ENCODE results near the gene SCP2.

The SCP2 gene

GRCh38 chr1:53086491-53087070, 159.5 kb downstream of the SCP2 start:
- Histone ChIP-seq H3K4me1 (ENCODE audit: insufficient read depth, low read length, poor library complexity, severe bottlenecking) (no peaks in the 10 kb centered on the region), H2AFZ (ENCODE audit: low read length) (no peak overlapping the region), H3K4me3 (ENCODE audit: low read length, poor library complexity, severe bottlenecking) (no peak overlapping the region), H3K4me2 (ENCODE audit: low read depth, low read length, poor library complexity, severe bottlenecking) (no peak overlapping the region), H4K20me1 (ENCODE audit: insufficient read depth, low read length, poor library complexity, severe bottlenecking) (no peaks in the 10 kb centered on the region), H3K27me3 (ENCODE audit: insufficient read depth, low read length, poor library complexity, severe bottlenecking) (no peaks in the 10 kb centered on the region), H3K79me2 (ENCODE audit: insufficient read depth, low read length) (no peaks in the 10 kb centered on the region), H3K9ac (ENCODE audit: low read depth, low read length, poor library complexity, severe bottlenecking) (no peak overlapping the region), H3K9me3 (ENCODE audit: insufficient read depth, low read depth, low read length) (no peaks in the 10 kb centered on the region), H3F3A (ENCODE audit: low read depth) (no peaks in the 10 kb centered on the region), H3K36me3 (ENCODE audit: insufficient read depth, low read length) (no peaks in the 10 kb centered on the region), H3K9me2 (replicated peaks; ENCODE audit: low read depth, low read length) (no peaks in the 10 kb centered on the region)
- TF ChIP-seq EZH2phosphoT487 (IDR thresholded peaks at IDR 0.05; ENCODE audit: borderline replicate concordance): no peak
- TF ChIP-seq, protein P1, sequence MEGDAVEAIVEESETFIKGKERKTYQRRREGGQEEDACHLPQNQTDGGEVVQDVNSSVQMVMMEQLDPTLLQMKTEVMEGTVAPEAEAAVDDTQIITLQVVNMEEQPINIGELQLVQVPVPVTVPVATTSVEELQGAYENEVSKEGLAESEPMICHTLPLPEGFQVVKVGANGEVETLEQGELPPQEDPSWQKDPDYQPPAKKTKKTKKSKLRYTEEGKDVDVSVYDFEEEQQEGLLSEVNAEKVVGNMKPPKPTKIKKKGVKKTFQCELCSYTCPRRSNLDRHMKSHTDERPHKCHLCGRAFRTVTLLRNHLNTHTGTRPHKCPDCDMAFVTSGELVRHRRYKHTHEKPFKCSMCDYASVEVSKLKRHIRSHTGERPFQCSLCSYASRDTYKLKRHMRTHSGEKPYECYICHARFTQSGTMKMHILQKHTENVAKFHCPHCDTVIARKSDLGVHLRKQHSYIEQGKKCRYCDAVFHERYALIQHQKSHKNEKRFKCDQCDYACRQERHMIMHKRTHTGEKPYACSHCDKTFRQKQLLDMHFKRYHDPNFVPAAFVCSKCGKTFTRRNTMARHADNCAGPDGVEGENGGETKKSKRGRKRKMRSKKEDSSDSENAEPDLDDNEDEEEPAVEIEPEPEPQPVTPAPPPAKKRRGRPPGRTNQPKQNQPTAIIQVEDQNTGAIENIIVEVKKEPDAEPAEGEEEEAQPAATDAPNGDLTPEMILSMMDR (conservative IDR thresholded peaks at IDR 0.05; ENCODE audit: low read length): no peak

- Histone ChIP-seq H3K27me3 (ENCODE audit: insufficient read depth, low read length, poor library complexity, severe bottlenecking) (no peaks in the 10 kb centered on the region), H3K4me2 (ENCODE audit: low read depth, low read length, poor library complexity, severe bottlenecking) (no peak overlapping the region), H3K4me1 (ENCODE audit: insufficient read depth, low read length, poor library complexity, severe bottlenecking) (no peaks in the 10 kb centered on the region), H2AFZ (ENCODE audit: low read length) (no peak overlapping the region), H3K9ac (ENCODE audit: low read depth, low read length, poor library complexity, severe bottlenecking) (no peak overlapping the region), H3F3A (ENCODE audit: low read depth) (no peaks in the 10 kb centered on the region), H4K20me1 (ENCODE audit: insufficient read depth, low read length, poor library complexity, severe bottlenecking) (no peaks in the 10 kb centered on the region), H3K9me3 (ENCODE audit: insufficient read depth, low read depth, low read length) (no peaks in the 10 kb centered on the region), H3K9me2 (replicated peaks; ENCODE audit: low read depth, low read length) (no peaks in the 10 kb centered on the region), H3K79me2 (ENCODE audit: insufficient read depth, low read length) (no peaks in the 10 kb centered on the region), H3K4me3 (ENCODE audit: low read length, poor library complexity, severe bottlenecking) (no peak overlapping the region), H3K36me3 (ENCODE audit: insufficient read depth, low read length) (no peaks in the 10 kb centered on the region)
- no peak for TF ChIP-seq EZH2phosphoT487 (IDR thresholded peaks at IDR 0.05; ENCODE audit: borderline replicate concordance)
- TF ChIP-seq, protein P1 (conservative IDR thresholded peaks at IDR 0.05; ENCODE audit: low read length): no peak
These were observed 160.5 kb downstream of the SCP2 start for GRCh38 chr1:53087332-53088285.

DNA sequence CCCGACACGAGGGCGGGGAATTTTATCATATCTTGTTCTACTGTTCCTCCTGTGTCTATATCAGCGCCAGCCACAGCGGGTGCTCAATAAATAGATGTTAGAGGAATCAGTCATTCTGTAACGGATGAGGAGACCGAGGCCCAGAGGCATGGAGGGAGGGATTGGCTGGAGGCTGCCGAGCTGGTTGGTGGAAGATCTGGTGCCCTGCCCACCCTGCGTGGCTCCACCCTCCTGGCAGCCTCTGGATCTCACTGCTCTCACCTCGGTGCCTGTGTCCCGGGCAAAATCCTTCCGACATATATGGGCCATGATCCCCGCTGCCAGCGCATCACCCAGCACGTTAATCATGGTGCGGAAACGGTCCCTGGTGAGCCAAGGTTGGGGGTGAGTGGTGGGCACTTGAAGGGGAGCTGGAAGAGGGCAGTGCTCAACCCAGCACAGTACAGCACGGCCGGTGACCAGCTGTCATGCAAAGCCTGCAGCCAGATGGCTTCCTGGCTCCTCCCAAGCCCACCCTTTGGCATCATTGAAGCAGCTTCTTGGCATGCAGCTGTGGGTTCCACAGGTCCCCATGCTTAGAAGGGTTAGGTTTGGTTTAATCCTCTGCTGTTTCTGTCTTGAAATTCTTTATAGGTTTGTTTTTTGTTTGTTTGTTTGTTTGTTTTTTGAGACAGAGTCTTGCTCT, 161.7 kb downstream of the SCP2 start:
- Histone ChIP-seq H3K9me2 (replicated peaks; ENCODE audit: low read depth, low read length) (no peaks in the 10 kb centered on the region), H3K9ac (ENCODE audit: low read depth, low read length, poor library complexity, severe bottlenecking) (no peak overlapping the region), H3K4me3 (ENCODE audit: low read length, poor library complexity, severe bottlenecking) (no peak overlapping the region), H3F3A (ENCODE audit: low read depth) (no peaks in the 10 kb centered on the region), H3K4me1 (ENCODE audit: insufficient read depth, low read length, poor library complexity, severe bottlenecking) (no peaks in the 10 kb centered on the region), H3K36me3 (ENCODE audit: insufficient read depth, low read length) (no peaks in the 10 kb centered on the region), H4K20me1 (ENCODE audit: insufficient read depth, low read length, poor library complexity, severe bottlenecking) (no peaks in the 10 kb centered on the region), H2AFZ (ENCODE audit: low read length) (no peak overlapping the region), H3K9me3 (ENCODE audit: insufficient read depth, low read depth, low read length) (no peaks in the 10 kb centered on the region), H3K79me2 (ENCODE audit: insufficient read depth, low read length) (no peaks in the 10 kb centered on the region), H3K27me3 (ENCODE audit: insufficient read depth, low read length, poor library complexity, severe bottlenecking) (no peaks in the 10 kb centered on the region), H3K4me2 (ENCODE audit: low read depth, low read length, poor library complexity, severe bottlenecking) (no peak overlapping the region)
- TF ChIP-seq, protein P1 (conservative IDR thresholded peaks at IDR 0.05; ENCODE audit: low read length): no peak
- no peak for TF ChIP-seq EZH2phosphoT487 (IDR thresholded peaks at IDR 0.05; ENCODE audit: borderline replicate concordance)

Measured in Loucy (cell line).